Stimulated activated memory B cell treated with anti-CD40 and anti-IgM and Interleukin-4, amounts not matched to agents 10 μg/mL and 1 μg/mL and 100 μg/mL, for 72 hours (primary cell): ENCODE measurements around the gene PSTPIP1.

Experiments used
- ATAC-seq: fragments of 150-1000 bp; cut with Tn5 transposase; 2 replicates; pipeline ENCODE4 v1.10.0; 2021
- H3K27ac Mint-ChIP-seq: one replicate; pipeline ENCODE4 v1.8.0; 2022; ENCODE audit warnings: mild to moderate bottlenecking, mixed read lengths
- H3K27me3 Mint-ChIP-seq: one replicate; pipeline ENCODE4 v1.8.0; 2022; ENCODE audit warnings: mixed read lengths
- H3K36me3 Mint-ChIP-seq: one replicate; pipeline ENCODE4 v1.8.0; 2022; ENCODE audit warnings: mixed read lengths
- H3K4me1 Mint-ChIP-seq: one replicate; pipeline ENCODE4 v1.8.0; 2022; ENCODE audit warnings: mixed read lengths
- H3K4me3 Mint-ChIP-seq: one replicate; pipeline ENCODE4 v1.8.0; 2022; ENCODE audit warnings: mild to moderate bottlenecking, moderate library complexity, mixed read lengths
- H3K9me3 Mint-ChIP-seq: one replicate; pipeline ENCODE4 v1.8.0; 2022; ENCODE audit warnings: mixed read lengths

The PSTPIP1 gene

DNA sequence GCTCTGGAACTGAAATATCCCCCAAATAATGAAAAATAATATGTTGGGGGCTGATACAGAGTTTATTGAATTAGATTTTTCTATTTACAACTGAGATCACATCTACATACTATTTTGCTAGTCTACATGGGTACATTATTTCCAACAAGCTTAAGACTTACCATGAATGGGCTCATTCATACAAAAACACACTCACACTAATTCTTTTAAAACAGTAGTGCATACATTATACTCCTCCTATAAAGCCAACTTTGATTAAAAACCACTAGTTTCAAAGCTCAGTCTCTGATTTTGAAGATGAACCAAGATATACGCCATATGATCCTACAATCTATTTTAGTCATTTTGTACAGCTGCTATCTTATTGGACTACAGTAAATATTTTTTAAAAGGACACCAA lies 51.1 kb downstream of the PSTPIP1 start:
- Mint-ChIP-seq H3K27me3 (no peaks in the 10 kb centered on the region), H3K36me3 (peaks cover 67% of the 10 kb centered on the region), H3K27ac (peak overlapping the region; percentile 68), H3K9me3 (no peaks in the 10 kb centered on the region), H3K4me3 (no peak overlapping the region), H3K4me1 (peaks cover 48% of the 10 kb centered on the region)
- no peak for ATAC-seq

DNA sequence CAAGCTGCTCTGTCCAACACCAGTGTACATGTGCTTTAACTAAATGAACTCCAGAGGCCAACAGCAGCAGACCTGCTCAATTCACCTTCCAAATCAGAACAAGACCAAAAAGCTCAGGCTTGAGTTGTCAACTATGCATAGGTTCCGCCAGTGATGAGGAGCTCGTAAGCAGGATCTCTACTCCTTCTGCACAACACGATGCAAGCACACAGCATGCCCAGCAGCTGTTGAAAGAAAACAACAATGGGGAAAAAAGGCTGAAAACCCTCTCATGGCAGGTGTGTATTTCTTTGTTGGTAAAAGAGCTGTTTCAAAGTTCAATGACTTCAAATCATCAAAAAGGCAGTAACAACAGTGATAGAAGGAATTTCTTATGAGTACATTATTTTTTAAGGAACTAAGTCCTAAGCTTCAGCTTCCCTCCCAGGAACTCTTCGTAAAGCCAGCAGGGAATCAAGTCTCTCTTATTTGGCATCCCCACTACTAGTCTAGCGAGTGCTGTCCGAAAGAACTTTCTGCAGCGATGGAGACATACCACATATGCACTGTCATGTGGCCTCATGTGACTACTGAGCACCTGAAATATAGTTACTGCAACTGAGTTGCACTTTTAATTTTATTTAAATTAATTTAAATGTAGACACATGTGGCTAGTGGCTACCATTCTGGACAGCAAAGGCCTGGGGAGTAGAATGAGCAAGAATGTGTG lies 51.9 kb downstream of the PSTPIP1 start:
- Mint-ChIP-seq H3K4me3 (no peak overlapping the region), H3K36me3 (peaks cover 70% of the 10 kb centered on the region), H3K9me3 (no peaks in the 10 kb centered on the region), H3K4me1 (peaks cover 39% of the 10 kb centered on the region), H3K27me3 (no peaks in the 10 kb centered on the region), H3K27ac (no peak overlapping the region)
- ATAC-seq: no peak

DNA sequence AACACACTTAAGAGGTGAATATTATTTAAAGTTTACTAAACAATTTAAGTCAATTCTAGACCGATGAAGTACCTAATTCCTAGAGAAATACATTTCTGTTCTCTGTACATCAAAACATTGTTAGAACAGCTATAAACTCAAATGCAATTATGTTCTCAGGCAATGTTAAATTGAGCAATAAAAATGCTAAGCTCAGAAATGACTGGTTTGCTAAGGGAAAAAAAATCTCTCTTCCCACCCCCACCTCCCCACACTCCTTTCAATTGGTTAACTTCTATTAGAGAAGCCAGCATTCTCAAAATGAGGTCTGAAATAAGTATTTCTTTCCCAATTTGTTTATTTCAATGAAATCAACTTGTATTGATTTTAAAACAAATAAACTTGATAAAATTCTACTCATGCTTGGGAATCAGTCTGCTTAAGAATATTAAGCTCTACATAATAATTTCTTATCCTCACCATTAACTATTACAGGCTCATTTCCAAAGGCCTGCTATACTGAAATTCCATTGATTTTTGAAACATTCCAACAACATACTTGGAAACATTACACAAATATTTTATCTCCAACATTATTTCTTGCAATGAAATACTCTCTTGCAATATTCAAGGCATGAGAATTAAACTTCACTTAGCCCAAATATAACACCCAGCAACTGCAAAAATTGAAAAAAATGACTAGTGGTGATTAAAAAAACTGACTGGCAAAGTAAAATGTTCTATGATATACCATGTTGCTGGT lies 53.4 kb downstream of the PSTPIP1 start:
- no peak overlapping the region for H3K27ac Mint-ChIP-seq
- no peak overlapping the region for H3K4me3 Mint-ChIP-seq
- no peaks in the 10 kb centered on the region for H3K27me3 Mint-ChIP-seq
- no peaks in the 10 kb centered on the region for H3K9me3 Mint-ChIP-seq
- H3K36me3 Mint-ChIP-seq: peaks cover 57% of the 10 kb centered on the region
- H3K4me1 Mint-ChIP-seq: peaks cover 28% of the 10 kb centered on the region
- no peak for ATAC-seq

DNA sequence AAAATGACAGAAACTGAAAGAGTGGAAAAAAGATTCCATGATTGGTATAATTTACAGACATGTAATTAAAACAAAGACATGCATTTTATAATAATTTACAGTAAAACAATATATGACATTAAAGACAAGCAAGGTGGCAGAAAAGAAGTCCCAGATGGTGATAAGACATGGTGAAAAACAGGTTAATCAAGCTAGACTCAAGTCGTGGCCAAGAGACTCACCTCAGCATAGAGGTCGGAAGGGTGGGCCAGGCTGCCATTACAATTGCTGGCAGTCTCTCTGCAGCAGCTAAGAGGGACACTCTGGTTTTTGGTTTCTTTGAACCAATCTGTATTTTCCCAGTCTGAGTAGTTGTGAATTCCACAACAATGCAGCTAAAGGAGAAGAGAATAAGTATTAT lies 57.6 kb downstream of the PSTPIP1 start:
- H3K27me3 Mint-ChIP-seq: no peaks in the 10 kb centered on the region
- H3K4me3 Mint-ChIP-seq: no peak overlapping the region
- no peak for ATAC-seq
- peaks cover 30% of the 10 kb centered on the region for H3K36me3 Mint-ChIP-seq
- no peaks in the 10 kb centered on the region for H3K9me3 Mint-ChIP-seq
- H3K4me1 Mint-ChIP-seq: peaks cover 28% of the 10 kb centered on the region
- H3K27ac Mint-ChIP-seq: no peak overlapping the region

DNA sequence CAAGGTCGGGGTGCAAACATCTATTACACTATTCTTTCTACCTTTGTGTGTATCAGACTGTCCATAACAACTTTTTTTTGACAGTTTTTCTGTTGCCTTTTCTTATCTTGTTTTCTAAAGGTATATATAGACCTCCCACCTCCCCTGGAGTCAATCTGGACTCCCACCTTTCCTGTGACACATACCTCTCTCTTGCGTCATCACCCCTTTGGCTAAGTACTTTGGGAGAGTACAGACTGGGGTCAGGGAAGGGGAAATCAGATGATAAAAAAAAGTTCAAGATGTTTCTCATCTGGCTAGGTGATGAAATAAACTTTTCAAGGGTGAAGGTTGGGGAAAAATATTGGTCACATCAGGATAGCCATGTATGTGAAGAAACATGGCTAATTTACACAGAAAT lies 58.8 kb downstream of the PSTPIP1 start:
- no peak for ATAC-seq
- Mint-ChIP-seq H3K27ac (no peak overlapping the region), H3K4me3 (no peak overlapping the region), H3K27me3 (no peaks in the 10 kb centered on the region), H3K36me3 (peaks cover 34% of the 10 kb centered on the region), H3K9me3 (no peaks in the 10 kb centered on the region), H3K4me1 (peaks cover 39% of the 10 kb centered on the region)

DNA sequence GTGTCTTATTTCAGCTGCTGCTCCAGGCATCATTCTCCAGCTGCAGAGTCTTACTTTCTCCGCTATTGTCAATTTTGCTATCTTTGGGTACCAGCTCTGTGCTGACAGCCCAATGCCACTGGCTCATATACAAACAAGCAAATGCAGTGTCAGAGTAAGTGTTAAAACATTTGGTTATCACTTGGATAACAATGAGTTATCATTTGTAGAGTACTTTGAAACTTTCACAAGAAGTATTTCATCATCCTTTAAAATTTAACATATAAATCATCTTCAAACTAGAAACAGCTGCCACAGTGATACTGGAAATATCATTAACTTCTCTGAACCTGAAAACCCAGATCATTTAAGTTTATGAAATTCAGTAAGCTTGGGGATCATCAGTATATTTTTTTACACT lies 62.1 kb downstream of the PSTPIP1 start:
- peak overlapping the region; percentile 50 for H3K27ac Mint-ChIP-seq

DNA sequence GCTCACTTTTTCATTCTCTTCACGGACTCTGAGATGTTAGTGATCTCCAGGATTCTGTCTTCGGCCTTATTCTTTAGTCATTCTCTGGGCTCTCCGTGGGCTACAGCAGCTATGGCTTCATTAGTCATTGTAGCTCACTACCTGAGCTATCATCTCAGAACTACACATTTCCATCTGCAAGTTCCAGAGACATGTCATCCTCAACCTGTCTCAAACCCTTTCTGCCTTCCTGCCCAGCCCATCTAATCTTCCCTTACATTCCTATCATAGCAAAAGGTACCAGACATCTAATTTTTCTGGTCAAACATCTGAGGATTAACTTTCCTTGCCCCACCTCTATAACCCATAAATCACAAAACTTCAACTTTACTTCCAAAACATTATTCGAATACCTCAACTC lies 62.8 kb downstream of the PSTPIP1 start:
- Mint-ChIP-seq H3K36me3 (peaks cover 18% of the 10 kb centered on the region), H3K4me3 (no peak overlapping the region), H3K4me1 (peaks cover 69% of the 10 kb centered on the region), H3K27ac (peak overlapping the region; percentile 50), H3K9me3 (no peaks in the 10 kb centered on the region), H3K27me3 (no peaks in the 10 kb centered on the region)
- no peak for ATAC-seq

More for the DNA sequence above, 62.1 kb downstream of the PSTPIP1 start:
- H3K4me1 Mint-ChIP-seq: peaks cover 65% of the 10 kb centered on the region
- ATAC-seq: no peak
- H3K9me3 Mint-ChIP-seq: no peaks in the 10 kb centered on the region
- H3K36me3 Mint-ChIP-seq: peaks cover 18% of the 10 kb centered on the region
- H3K27me3 Mint-ChIP-seq: no peaks in the 10 kb centered on the region
- no peak overlapping the region for H3K4me3 Mint-ChIP-seq

DNA sequence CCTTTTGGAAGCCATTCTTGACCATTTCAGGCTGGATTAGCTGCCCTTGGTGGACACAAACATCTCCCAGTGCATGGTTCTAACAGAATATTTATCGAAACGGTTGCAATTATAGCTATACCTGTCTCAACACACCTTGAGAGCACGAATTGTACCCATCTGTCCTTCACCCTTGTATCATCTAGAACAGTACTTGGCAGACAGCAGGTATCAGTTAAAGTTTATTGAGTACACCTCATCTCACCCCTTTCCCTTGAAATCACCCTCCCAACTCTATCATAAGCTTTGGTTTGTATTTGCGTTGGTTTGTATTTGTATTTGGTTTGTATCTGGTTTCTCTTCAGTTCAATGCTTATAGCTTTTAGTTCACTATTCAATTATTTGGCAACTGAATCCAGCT lies 63.5 kb downstream of the PSTPIP1 start:
- peaks cover 77% of the 10 kb centered on the region for H3K4me1 Mint-ChIP-seq
- peaks cover 18% of the 10 kb centered on the region for H3K36me3 Mint-ChIP-seq
- peak overlapping the region; percentile 50 for H3K27ac Mint-ChIP-seq
- H3K9me3 Mint-ChIP-seq: no peaks in the 10 kb centered on the region
- ATAC-seq: no peak
- no peak overlapping the region for H3K4me3 Mint-ChIP-seq
- no peaks in the 10 kb centered on the region for H3K27me3 Mint-ChIP-seq

DNA sequence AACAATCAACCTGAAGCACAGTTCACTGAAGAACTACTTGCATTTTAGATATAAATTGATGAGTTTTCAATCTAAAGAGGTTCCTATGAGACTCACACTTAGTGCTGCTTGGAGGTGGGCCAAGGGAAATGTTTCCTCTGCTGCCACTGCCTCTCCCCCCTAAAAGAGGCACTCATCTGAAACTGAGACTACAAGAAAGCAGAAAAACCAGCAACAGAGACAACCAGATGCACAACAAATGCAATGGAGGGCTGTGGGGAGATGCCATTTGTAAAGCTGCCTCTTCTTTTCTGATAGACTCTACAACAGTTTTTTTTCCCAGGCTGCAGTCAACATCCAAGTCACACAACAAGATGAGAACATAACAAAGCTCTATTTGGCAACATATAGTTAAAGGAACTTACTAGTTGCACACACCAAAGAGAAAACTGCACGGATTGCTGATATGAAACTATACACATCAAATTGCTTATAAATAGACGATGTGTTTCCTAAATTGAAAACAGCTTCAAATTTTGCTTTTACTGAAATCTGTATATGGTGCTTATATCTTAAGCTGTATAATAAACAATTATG lies 64.9 kb downstream of the PSTPIP1 start:
- H3K9me3 Mint-ChIP-seq: no peaks in the 10 kb centered on the region
- no peak overlapping the region for H3K4me3 Mint-ChIP-seq
- no peak for ATAC-seq
- no peaks in the 10 kb centered on the region for H3K27me3 Mint-ChIP-seq
- H3K27ac Mint-ChIP-seq: peak overlapping the region; percentile 51
- H3K4me1 Mint-ChIP-seq: peaks cover 77% of the 10 kb centered on the region
- H3K36me3 Mint-ChIP-seq: peaks cover 14% of the 10 kb centered on the region

DNA sequence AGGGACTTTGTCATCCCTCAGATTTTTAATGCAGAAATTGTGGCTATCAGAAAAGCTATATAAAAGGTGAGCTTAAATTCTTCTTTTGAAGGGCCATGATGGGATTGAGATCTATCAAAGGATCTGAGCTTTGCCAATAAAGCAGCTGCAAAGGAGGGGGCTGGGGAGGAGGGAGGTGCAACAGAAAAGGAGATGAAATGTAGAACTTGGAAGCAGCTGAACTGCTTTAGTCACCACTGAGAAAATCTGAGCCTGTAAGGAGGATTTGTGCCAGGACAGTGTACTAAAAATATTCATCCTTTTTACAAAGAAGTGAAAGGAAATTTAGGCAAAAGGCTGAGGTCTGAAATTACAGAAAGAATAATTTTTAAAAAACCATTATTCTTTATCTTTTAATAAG lies 65.6 kb downstream of the PSTPIP1 start:
- Mint-ChIP-seq H3K27me3 (no peaks in the 10 kb centered on the region), H3K4me1 (peaks cover 76% of the 10 kb centered on the region), H3K27ac (peak overlapping the region; percentile 51), H3K4me3 (no peak overlapping the region), H3K9me3 (no peaks in the 10 kb centered on the region), H3K36me3 (peaks cover 14% of the 10 kb centered on the region)
- ATAC-seq: no peak

DNA sequence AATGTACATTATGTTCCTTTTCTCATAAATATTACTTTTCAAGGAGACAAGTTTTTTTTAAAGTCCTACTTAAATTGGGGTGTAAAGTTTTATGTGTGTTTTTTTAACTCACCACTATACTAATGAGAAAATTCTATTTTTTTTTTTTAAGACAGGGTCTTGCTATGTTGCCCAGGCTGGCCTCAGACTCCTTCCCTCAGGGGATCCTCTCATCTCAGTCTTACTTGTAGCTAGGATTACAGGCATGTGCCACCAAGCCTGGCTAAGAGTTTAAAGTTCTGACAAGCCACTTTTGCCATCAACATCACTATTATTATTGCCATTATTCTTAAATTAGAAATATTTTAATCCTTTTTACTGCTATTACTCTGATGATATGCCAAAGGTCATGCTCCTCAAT lies 68.3 kb downstream of the PSTPIP1 start:
- Mint-ChIP-seq H3K4me1 (peaks cover 77% of the 10 kb centered on the region), H3K27me3 (no peaks in the 10 kb centered on the region), H3K27ac (no peak overlapping the region), H3K4me3 (no peak overlapping the region), H3K9me3 (no peaks in the 10 kb centered on the region), H3K36me3 (peaks cover 12% of the 10 kb centered on the region)
- ATAC-seq: no peak

DNA sequence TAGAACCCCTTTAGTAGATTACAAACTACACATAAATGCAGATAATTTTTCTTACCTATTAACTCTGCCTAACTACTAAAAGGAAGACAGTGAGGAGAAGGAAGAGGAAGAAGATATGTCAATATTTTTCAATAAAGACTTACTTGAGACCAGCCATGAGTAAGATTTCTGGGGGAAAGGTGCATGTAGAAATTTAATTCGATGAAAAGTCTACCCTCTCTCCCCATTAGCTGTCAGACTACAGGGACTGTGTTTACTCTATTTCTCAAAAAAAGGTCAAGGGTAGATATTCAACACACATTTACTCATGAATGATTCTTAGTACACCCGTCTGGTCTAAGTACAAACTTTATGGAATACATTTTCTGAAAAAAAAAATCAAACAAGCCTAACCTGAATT lies 69.1 kb downstream of the PSTPIP1 start:
- peaks cover 79% of the 10 kb centered on the region for H3K4me1 Mint-ChIP-seq
- H3K36me3 Mint-ChIP-seq: peaks cover 12% of the 10 kb centered on the region
- H3K4me3 Mint-ChIP-seq: no peak overlapping the region
- no peak overlapping the region for H3K27ac Mint-ChIP-seq
- H3K27me3 Mint-ChIP-seq: no peaks in the 10 kb centered on the region
- H3K9me3 Mint-ChIP-seq: no peaks in the 10 kb centered on the region
- no peak for ATAC-seq

DNA sequence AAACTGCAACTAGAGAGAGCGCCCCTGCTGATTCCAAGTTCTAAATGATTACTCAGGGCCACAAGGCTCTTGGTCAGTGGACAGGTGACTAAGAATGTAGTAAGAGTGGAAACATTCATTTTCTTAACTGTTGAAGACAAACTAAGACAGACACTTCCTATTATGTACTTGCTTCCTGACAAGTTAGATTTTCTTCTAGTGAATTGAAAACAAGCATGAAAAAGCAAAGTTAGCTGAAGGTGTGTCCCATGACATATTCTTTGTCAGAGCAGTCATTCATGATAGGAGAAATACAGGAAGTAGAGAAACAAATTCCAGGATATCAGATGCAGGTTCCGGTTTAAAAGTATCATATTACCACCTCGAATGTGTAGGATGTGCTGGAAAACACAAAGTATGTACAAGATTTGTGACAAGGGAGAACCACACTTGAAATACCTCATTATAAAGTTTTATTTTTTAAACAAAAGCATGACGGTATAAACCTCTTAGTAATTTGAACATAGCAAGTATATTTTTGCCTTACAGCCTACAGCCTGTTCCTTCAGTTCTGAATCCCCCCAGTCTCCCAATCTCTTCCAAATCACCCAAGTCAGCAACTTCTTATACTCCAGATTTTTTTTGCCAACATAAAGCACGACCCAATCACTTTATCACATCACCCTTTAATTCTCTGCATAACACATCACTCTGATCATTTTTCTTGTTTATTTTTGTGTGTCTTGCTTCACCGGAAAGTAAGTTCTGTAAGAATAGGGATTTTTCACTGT lies 69.8 kb downstream of the PSTPIP1 start:
- no peaks in the 10 kb centered on the region for H3K9me3 Mint-ChIP-seq
- no peak for ATAC-seq
- peaks cover 81% of the 10 kb centered on the region for H3K4me1 Mint-ChIP-seq
- H3K27me3 Mint-ChIP-seq: no peaks in the 10 kb centered on the region
- no peak overlapping the region for H3K27ac Mint-ChIP-seq
- H3K4me3 Mint-ChIP-seq: no peak overlapping the region
- H3K36me3 Mint-ChIP-seq: peaks cover 12% of the 10 kb centered on the region

DNA sequence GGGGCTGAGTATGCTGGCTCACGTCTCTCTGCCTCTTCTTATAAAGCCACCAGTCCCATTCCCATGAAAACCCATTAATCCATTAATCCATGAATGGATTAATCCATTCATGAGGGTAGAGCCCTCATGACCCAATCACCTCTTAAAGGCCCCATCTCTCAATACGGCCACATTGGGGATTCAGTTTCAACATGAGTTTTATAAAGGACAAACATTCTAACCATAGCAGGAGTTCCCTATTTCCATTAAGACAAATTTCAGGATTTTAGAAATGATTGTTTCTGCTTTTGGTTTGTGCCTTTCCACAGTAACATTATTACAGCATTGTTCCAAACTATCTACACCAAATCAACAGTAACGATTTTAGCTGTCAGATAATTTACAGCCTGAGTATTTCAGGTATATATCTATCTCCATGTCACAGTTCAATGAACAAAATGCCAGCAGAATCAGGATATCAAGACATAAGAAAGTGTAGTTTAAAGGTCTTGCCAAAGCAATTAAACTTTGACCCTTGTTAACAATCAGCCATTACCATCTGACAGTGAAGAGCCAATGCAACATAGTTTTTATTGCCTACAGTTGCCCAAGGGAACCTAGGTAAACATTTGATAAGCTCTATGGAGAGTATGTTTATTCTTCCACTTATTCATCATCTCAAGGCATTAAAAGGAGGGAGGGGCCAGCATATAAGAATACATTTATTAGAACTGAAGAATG lies 72.2 kb downstream of the PSTPIP1 start:
- Mint-ChIP-seq H3K4me1 (peaks cover 76% of the 10 kb centered on the region), H3K36me3 (peaks cover 12% of the 10 kb centered on the region), H3K27me3 (no peaks in the 10 kb centered on the region), H3K9me3 (no peaks in the 10 kb centered on the region), H3K4me3 (peak overlapping the region; percentile 30), H3K27ac (peak overlapping the region; percentile 67)
- ATAC-seq: no peak
